Measurements from ENCODE around the gene RPS6KC1. TPM values are rescaled to one million over a fixed set of nuclear protein-coding genes. Genes with fewer than 3 reads are reported as not detected.

The RPS6KC1 gene
- polyA plus RNA-seq, 3 donors, result 8.9 to 16.0 (median 11.4) TPM

DNA sequence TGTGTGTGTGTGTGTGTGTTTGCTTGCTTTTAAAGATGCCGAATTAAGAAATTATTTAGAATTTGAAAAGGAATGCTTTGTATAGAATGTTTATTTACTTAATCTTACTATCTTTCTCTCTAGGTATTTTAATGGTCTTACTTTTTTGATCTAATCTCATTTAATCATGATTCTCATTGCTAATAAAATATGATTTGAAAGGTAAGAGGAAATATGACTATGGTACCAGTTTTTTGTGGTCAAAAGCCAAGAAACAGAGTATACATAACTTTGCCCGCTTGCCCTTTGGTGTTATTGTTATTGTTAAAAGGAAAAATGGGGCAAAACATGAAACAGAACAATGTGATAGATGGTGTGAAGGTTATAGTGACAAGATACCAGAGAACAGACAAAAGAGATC lies 74.6 kb downstream of the RPS6KC1 start:
- Histone ChIP-seq H3K4me3 (replicated peaks in 1 of 3; ENCODE audit: low read depth in 2 of 3, low read length in 3 of 3) (no peak overlapping the region), H4K20me1 (ENCODE audit: insufficient read depth, low read length) (peaks cover 28% of the 10 kb centered on the region), H3K4me1 (ENCODE audit: control insufficient read depth in 1 of 2, insufficient read depth in 2 of 2, low read length in 2 of 2) (no peaks in the 10 kb centered on the region), H3K36me3 (replicated peaks in 1 of 2; ENCODE audit: control insufficient read depth in 1 of 2, insufficient read depth in 2 of 2, low read length in 2 of 2) (peaks cover 0 to 10% of the 10 kb centered on the region in 2 donors), H3K4me2 (replicated peaks; ENCODE audit: extremely low read depth, low read length, poor library complexity, severe bottlenecking) (no peak overlapping the region), H3K27ac (ENCODE audit: low read depth in 1 of 2, low read length in 2 of 2) (no peak overlapping the region), H2AFZ (ENCODE audit: insufficient read depth, low read depth, low read length, poor library complexity, severe bottlenecking) (no peak overlapping the region), H3K27me3 (ENCODE audit: control insufficient read depth in 2 of 2, insufficient read depth in 2 of 2, low read length in 2 of 2) (no peaks in the 10 kb centered on the region), H3K79me2 (ENCODE audit: insufficient read depth, low read length) (no peaks in the 10 kb centered on the region), H3K9ac (ENCODE audit: insufficient read depth, low read length, poor library complexity, severe bottlenecking) (no peak overlapping the region), H3K9me3 (replicated peaks in 1 of 2; ENCODE audit: control insufficient read depth in 1 of 2, insufficient read depth in 1 of 2, low read length in 2 of 2) (no peaks in the 10 kb centered on the region)
- H3K27me3 Mint-ChIP-seq (ENCODE audit: low read depth in 3 of 3), result peaks cover 0 to 1% (median 0%) of the 10 kb centered on the region in 3 donors
- H3K9me3 Mint-ChIP-seq, result no peaks in the 10 kb centered on the region
- no peak overlapping the region for H3K4me3 Mint-ChIP-seq
- H3K4me1 Mint-ChIP-seq, result no peaks in the 10 kb centered on the region
- H3K27ac Mint-ChIP-seq, result no peak overlapping the region
- intact Hi-C loops (cut with micrococcal nuclease), result no loop called here
- DNase-seq, result no peak
- no CpG with 5 or more reads among the region's 2 CpGs for WGBS (ENCODE audit: insufficient coverage)
- TF ChIP-seq CTCF (IDR thresholded peaks at IDR 0.05), result no peak
- peaks cover 18 to 20% of the 10 kb centered on the region in 2 donors for H3K36me3 Mint-ChIP-seq

- Mint-ChIP-seq H3K27me3 (ENCODE audit: low read depth in 3 of 3) (peaks cover 0 to 1% (median 0%) of the 10 kb centered on the region in 3 donors), H3K9me3 (no peaks in the 10 kb centered on the region), H3K4me1 (no peaks in the 10 kb centered on the region), H3K27ac (no peak overlapping the region), H3K36me3 (peaks cover 26 to 28% of the 10 kb centered on the region in 2 donors), H3K4me3 (no peak overlapping the region)
- WGBS (ENCODE audit: insufficient coverage), result no CpG with 5 or more reads among the region's 1 CpG
- H3K27me3 ChIP-seq (ENCODE audit: control insufficient read depth in 2 of 2, insufficient read depth in 2 of 2, low read length in 2 of 2), result no peaks in the 10 kb centered on the region
- no peaks in the 10 kb centered on the region for H3K4me1 ChIP-seq (ENCODE audit: control insufficient read depth in 1 of 2, insufficient read depth in 2 of 2, low read length in 2 of 2)
- peaks cover 22% of the 10 kb centered on the region for H4K20me1 ChIP-seq (ENCODE audit: insufficient read depth, low read length)
- no peak overlapping the region for H3K4me2 ChIP-seq (replicated peaks; ENCODE audit: extremely low read depth, low read length, poor library complexity, severe bottlenecking)
- H3K9me3 ChIP-seq (replicated peaks in 1 of 2; ENCODE audit: control insufficient read depth in 1 of 2, insufficient read depth in 1 of 2, low read length in 2 of 2), result no peaks in the 10 kb centered on the region
- DNase-seq, result no peak
- H3K79me2 ChIP-seq (ENCODE audit: insufficient read depth, low read length), result no peaks in the 10 kb centered on the region
- H3K36me3 ChIP-seq (replicated peaks in 1 of 2; ENCODE audit: control insufficient read depth in 1 of 2, insufficient read depth in 2 of 2, low read length in 2 of 2), result peaks cover 0 to 10% of the 10 kb centered on the region in 2 donors
- H3K4me3 ChIP-seq (replicated peaks in 1 of 3; ENCODE audit: low read depth in 2 of 3, low read length in 3 of 3), result no peak overlapping the region
- TF ChIP-seq CTCF (IDR thresholded peaks at IDR 0.05), result no peak
- H2AFZ ChIP-seq (ENCODE audit: insufficient read depth, low read depth, low read length, poor library complexity, severe bottlenecking), result no peak overlapping the region
- intact Hi-C loops (cut with micrococcal nuclease), result no loop called here
- no peak overlapping the region for H3K9ac ChIP-seq (ENCODE audit: insufficient read depth, low read length, poor library complexity, severe bottlenecking)
- no peak overlapping the region for H3K27ac ChIP-seq (ENCODE audit: low read depth in 1 of 2, low read length in 2 of 2)
Observed at GRCh38 chr1:213127074-213127473, 76.0 kb downstream of the RPS6KC1 start.
